HG03565 (cell line): ENCODE measurements around the gene MYCN.

Experiments
- ATAC-seq: cut with Tn5 transposase; IDR thresholded peaks from one replicate; pipeline ENCODE4 v1.9.1; 2021; ENCODE audit warnings: mild to moderate bottlenecking, moderate library complexity; ENCODE audit not compliant: unreplicated experiment

Gene MYCN

GRCh38 chr2:15974565-15975260 is 34.4 kb downstream of the MYCN start:
- no peak for ATAC-seq

- ATAC-seq, result no peak
Measured at GRCh38 chr2:15975261-15975600, 34.9 kb downstream of the MYCN start.

- no peak for ATAC-seq
Measured at GRCh38 chr2:15975676-15976075, 35.3 kb downstream of the MYCN start.

- ATAC-seq, result no peak
Measured at GRCh38 chr2:15976354-15976753, 36.0 kb downstream of the MYCN start.

- ATAC-seq, result no peak
Measured at GRCh38 chr2:15979051-15979758, 38.9 kb downstream of the MYCN start.

GRCh38 chr2:15979759-15980604 is 39.6 kb downstream of the MYCN start:
- ATAC-seq, result no peak

- ATAC-seq, result no peak
Measured at GRCh38 chr2:15980605-15981098, 40.3 kb downstream of the MYCN start.

GRCh38 chr2:15981646-15982045 is 41.3 kb downstream of the MYCN start:
- ATAC-seq, result no peak

GRCh38 chr2:15982285-15983044 is 42.1 kb downstream of the MYCN start:
- no peak for ATAC-seq

GRCh38 chr2:15983496-15983895 is 43.1 kb downstream of the MYCN start:
- no peak for ATAC-seq

- no peak for ATAC-seq
Measured at GRCh38 chr2:15984368-15985255, 44.3 kb downstream of the MYCN start.

- no peak for ATAC-seq
Measured at GRCh38 chr2:15985531-15985930, 45.2 kb downstream of the MYCN start.

GRCh38 chr2:15986068-15986560 is 45.8 kb downstream of the MYCN start:
- no peak for ATAC-seq

GRCh38 chr2:15986644-15987043 is 46.3 kb downstream of the MYCN start:
- ATAC-seq, result no peak

GRCh38 chr2:15988733-15989132 is 48.4 kb downstream of the MYCN start:
- no peak for ATAC-seq

- ATAC-seq, result no peak
Measured at GRCh38 chr2:15989559-15989958, 49.2 kb downstream of the MYCN start.

GRCh38 chr2:15990151-15991101 is 50.1 kb downstream of the MYCN start:
- ATAC-seq, result no peak

GRCh38 chr2:15991231-15991630 is 50.9 kb downstream of the MYCN start:
- ATAC-seq, result no peak
